Measurements from ENCODE around the gene SCAMP2.

Gene SCAMP2

GRCh38 chr15:74802290-74802689, 70.9 kb downstream of the SCAMP2 start:
- in situ Hi-C loops (cut with MboI; ENCODE audit: low pct_unique_long_range_greater_than_20kb, low sequenced_read_pairs, unreplicated experiment) = no loop called here
- TF ChIP-seq CTCF (IDR thresholded peaks at IDR 0.05; ENCODE audit: extremely low read depth, insufficient read depth, missing control alignments) = no peak
- DNase-seq (ENCODE audit: low spot score) = no peak

- in situ Hi-C loops (cut with MboI; ENCODE audit: low pct_unique_long_range_greater_than_20kb, low sequenced_read_pairs, unreplicated experiment) = no loop called here
- no peak for DNase-seq (ENCODE audit: low spot score)
- no peak for TF ChIP-seq CTCF (IDR thresholded peaks at IDR 0.05; ENCODE audit: extremely low read depth, insufficient read depth, missing control alignments)
Measured at GRCh38 chr15:74801311-74801997, 71.7 kb downstream of the SCAMP2 start.

- in situ Hi-C loops (cut with MboI; ENCODE audit: low pct_unique_long_range_greater_than_20kb, low sequenced_read_pairs, unreplicated experiment) = no loop called here
- no peak for TF ChIP-seq CTCF (IDR thresholded peaks at IDR 0.05; ENCODE audit: extremely low read depth, insufficient read depth, missing control alignments)
- DNase-seq (ENCODE audit: low spot score) = no peak
Measured at GRCh38 chr15:74800559-74801094, 72.5 kb downstream of the SCAMP2 start.

- TF ChIP-seq CTCF (IDR thresholded peaks at IDR 0.05; ENCODE audit: extremely low read depth, insufficient read depth, missing control alignments) = peak; percentile 98
- in situ Hi-C loops (cut with MboI; ENCODE audit: low pct_unique_long_range_greater_than_20kb, low sequenced_read_pairs, unreplicated experiment) = no loop called here
- peak; percentile 95 for DNase-seq (ENCODE audit: low spot score)
Measured at GRCh38 chr15:74799856-74800558, 73.2 kb downstream of the SCAMP2 start.

- no peak for DNase-seq (ENCODE audit: low spot score)
- in situ Hi-C loops (cut with MboI; ENCODE audit: low pct_unique_long_range_greater_than_20kb, low sequenced_read_pairs, unreplicated experiment) = no loop called here
- TF ChIP-seq CTCF (IDR thresholded peaks at IDR 0.05; ENCODE audit: extremely low read depth, insufficient read depth, missing control alignments) = peak; percentile 30
Measured at GRCh38 chr15:74799255-74799855, 73.8 kb downstream of the SCAMP2 start.

- peak; percentile 45 for TF ChIP-seq CTCF (IDR thresholded peaks at IDR 0.05; ENCODE audit: extremely low read depth, insufficient read depth, missing control alignments)
- peak; percentile 70 for DNase-seq (ENCODE audit: low spot score)
- in situ Hi-C loops (cut with MboI; ENCODE audit: low pct_unique_long_range_greater_than_20kb, low sequenced_read_pairs, unreplicated experiment) = no loop called here
Measured at GRCh38 chr15:74798388-74799254, 74.5 kb downstream of the SCAMP2 start.

All from GM13977 (cell line).